Measurements from ENCODE around the gene ANKRD10.

DNA sequence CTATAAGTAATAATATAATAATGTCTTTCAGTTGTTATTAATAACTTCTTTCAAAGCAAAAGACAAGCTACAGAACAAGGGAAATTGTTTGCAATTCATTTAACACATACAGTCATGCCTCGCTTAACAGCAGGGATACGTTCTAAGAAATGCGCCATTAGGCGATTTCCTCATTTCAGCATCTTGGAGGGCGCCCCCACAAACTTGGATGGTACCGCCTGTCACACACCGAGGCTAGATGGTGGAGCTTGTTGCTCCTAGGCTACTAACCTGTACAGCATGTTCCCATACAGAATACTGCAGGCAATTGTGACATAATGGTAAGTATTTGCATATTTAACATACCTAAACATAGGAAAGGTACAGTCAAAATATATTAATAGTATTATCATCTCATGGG is 8.2 kb upstream of the ANKRD10 start:
- no peak for TF ChIP-seq CTCF (IDR thresholded peaks at IDR 0.05)
- TF ChIP-seq EP300 (IDR thresholded peaks at IDR 0.05), result no peak
